SIG-M5 treated with dmso at 0.1 percent for 504 hours (cell line): ENCODE measurements around the gene TMEM219.
"Not testable (repeated sequence)": the region's sequence is repeated elsewhere in the genome, so short reads cannot be mapped to it uniquely, and the experiment has no call there.

ENCODE experiments used
- DNase-seq: peaks from one replicate; lab custom pipeline; 2025; ENCODE audit not compliant: unreplicated experiment; lab: John Stamatoyannopoulos, UW

The TMEM219 gene, protein sequence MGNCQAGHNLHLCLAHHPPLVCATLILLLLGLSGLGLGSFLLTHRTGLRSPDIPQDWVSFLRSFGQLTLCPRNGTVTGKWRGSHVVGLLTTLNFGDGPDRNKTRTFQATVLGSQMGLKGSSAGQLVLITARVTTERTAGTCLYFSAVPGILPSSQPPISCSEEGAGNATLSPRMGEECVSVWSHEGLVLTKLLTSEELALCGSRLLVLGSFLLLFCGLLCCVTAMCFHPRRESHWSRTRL

DNA sequence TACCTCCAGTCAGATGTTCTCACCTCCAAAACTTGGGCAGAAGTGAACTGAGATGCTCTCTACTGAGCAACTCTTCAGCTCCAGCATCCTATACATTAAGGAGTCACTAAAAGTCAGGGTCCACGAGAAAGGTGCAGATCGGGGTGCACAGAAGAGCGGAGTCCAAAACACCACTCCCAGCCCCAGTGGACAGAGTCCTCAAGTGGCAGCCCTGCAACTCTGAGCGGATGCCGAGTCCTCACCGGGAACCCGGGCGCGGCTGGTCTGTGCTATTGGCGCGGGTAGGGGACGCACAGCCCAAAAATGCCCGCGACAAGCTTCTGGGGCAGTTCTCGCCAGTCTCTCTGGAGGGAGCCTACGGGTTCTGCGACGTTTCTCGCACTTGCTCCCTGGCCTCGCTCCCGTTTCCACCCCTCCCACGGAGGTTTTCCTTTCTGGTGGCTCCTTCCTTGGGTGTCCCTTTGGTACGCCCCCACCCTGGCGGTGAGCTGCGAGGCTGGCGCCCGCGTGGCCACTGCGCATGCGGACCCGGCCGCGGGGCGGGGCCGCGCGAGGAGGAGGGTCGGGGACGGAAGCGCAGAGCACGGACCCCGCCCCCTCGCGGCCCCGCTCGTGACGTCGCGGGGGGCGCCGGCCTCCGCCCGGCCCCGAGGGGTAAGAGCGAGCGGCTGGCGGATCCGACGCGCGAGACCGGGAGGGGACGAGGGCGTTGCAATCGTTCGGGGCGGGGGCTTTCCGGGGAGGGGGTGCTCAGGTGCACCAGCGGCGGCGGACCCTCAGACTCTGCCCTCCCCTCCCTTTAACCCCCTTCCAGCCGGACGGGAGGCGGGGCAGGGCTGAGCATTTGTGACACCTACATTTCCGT, at the start of gene TMEM219:
TMEM219 (plus strand) TSS at position 601 of the 865 bp plus-strand sequence. CDS start 1,065 bp downstream, outside the sequence.
- DNase-seq, result peak; percentile 77

DNA sequence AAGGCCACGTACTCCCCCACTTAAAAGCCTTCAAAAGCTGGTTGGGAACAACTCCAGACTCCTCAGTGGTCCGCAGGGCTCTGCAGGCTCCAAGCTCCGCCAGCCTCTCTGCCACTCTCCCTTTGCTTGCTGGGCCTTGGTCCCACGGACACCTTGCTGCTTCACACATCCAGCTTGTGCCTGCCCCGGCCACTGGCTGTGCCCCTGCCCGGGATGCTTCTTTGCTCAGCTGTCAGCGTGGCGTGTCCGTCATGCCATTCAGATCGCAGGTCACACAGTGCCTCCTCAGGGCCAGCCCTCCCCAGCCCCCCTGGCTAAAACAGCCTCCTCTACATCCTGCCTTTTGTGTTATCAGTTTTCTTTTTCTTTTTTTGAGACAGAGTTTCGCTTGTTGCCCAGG, 49.8 kb upstream of the TMEM219 start:
- DNase-seq, result no peak

GRCh38 chr16:29913514-29913913, 48.4 kb upstream of the TMEM219 start:
- no peak for DNase-seq

DNA sequence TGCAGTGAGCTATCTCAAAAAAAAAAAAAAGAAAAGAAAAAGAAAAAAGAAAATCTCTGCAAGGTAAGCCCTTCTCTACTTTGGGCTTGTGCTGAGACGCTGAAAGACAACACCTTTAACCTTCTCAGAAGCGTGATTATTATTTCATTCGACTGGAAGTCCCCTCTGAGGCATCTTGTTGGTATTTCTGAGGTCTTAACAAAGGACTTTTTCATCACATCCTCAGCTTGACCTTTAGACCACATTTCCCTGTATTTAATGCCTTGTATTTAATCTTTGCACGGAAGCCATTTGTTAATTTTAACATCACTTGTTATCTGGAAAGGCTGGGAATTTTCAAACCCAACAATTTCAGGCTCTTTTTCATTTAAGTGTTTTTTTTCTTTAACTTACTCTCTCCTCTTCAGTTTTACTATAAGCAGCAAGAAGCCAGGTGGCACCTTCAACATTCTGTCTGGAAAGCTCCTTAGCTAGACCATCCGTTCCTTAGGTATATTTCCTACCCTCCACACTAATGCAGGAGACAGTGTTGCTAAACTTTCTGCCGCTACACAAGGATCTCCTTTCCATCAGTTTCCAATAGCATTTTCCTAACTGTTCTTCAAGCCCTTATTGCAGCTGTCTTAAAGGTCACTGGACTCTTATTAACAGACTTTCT, 46.2 kb upstream of the TMEM219 start:
- no peak for DNase-seq

GRCh38 chr16:29916979-29917378, 44.9 kb upstream of the TMEM219 start:
- DNase-seq, result no peak

- DNase-seq, result no peak
Measured at GRCh38 chr16:29920288-29921033, 41.4 kb upstream of the TMEM219 start.

- no peak for DNase-seq
Measured at GRCh38 chr16:29921034-29921385, 40.9 kb upstream of the TMEM219 start.

- no peak for DNase-seq
Measured at GRCh38 chr16:29922326-29922725, 39.6 kb upstream of the TMEM219 start.

- DNase-seq, result no peak
Measured at GRCh38 chr16:29922986-29923501, 38.8 kb upstream of the TMEM219 start.

GRCh38 chr16:29925105-29925756, 36.6 kb upstream of the TMEM219 start:
- no peak for DNase-seq

DNA sequence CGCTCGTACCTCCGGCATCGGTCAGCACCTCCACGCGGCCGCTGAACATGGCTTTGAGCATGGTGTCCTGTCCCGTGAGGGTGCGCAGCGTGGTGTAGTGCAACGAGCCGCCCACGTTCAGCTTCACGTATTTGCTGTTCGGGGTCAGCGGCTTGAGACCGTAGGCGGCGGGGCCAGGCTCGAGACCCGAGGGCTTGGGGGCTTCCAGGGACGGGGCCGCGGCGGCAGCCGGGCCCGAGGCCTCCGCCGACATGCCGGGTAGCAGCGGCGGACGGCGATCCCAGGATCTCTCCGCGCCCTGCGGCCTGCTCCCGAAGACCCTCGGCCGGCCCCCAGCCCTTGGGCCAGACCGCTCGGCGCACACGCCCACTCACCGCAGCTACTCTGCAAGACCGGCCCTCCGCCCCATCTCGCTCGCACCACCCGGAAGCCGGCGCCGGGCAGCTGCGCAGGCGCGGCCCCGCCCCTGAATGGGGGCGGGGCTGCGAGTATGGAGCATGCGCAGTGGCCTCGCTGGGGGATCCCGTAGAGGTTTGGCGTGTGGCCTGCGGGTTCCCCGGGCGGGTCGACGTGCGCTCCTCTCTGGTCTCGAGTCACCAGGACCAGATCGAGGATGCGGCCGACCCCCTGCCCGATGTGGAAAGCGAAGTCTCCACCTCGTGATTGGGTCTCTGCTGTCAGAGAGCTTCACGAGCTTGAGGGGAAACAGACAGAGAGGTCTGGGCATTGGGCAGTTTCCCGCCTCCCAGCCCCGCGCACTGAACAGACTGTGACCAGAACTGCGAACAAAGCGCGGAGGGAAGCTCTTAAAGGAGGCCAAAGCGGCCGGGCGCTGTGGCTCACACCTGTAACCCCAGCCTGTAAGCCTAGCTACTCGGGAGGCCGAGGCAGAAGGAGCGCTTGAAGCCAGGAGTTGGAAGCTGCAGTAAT, 35.8 kb upstream of the TMEM219 start, which contains the start of gene KCTD13:
KCTD13 (minus strand) TSS at position 446 of the 930 bp plus-strand sequence; CDS start at position 253, 193 bp downstream.
- DNase-seq, result peak; percentile 70

DNA sequence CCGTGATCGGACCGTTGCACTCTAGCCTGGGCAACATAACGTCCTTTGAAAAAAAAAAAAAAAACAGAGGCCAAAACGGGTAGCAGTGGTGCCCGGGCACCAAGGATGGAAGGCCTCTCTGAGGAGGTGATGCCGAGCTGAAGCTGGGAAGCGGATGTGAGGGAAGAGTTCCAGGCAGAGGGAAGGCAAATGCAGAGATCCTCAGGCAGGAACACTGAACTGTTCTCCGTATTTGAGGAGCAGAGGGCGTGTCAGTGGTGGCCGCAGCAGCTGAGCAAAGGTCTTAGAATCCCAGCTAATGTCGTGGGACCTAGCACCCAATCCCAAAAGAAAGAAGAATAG, 35.2 kb upstream of the TMEM219 start:
- no peak for DNase-seq

DNA sequence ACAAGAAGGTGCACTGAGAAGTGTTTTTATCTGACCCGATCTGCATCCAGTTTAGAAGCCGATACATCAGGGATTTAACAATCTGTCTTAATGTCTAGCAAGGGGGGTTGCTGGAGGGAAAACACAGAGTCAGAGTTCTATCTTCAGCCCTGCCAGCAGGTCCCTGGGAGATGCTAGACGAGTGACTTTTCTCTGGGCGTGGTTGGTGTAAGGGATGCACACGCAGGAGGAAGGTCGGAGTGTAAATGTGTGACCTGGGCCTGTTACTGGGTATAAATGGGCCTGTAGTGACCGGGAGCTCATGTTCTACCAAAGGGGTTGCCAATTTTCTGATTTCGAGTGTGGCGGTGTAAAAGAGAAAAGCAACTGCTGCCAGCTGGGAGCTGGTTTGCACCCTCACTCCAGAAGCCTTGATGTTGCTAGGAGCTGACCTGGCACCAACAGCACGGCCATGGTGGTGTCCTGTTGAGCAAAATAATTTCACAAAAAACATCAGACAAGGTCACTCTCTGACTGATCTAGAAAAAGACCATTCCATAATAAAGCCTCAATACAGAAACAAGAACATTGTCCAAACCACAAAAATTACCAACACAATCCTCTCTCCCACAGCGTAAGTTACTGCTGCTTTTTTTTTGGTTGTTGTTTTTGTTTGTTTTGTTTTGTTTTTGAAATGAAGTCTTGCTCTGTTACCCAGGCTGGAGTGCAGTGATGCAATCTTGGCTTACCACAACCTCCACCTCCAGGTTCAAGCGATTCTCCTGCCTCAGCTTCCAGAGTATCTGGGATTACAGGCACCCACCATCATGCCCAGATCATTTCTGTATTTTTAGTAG, 34.6 kb upstream of the TMEM219 start:
- DNase-seq, result no peak

DNA sequence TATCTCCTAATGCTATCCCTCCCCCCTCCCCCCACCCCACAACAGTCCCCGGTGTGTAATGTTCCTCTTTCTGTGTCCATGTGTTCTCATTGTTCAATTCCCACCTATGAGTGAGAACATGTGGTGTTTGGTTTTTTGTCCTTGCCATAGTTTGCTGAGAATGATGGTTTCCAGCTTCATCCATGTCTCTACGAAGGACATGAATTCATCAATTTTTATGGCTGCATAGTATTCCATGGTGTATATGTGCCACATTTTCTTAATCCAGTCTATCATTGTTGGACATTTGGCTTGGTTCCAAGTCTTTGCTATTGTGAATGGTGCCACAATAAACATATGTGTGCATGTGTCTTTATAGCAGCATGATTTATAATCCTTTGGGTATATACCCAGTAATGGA, 30.1 kb upstream of the TMEM219 start:
- DNase-seq, result not testable (repeated sequence)

DNA sequence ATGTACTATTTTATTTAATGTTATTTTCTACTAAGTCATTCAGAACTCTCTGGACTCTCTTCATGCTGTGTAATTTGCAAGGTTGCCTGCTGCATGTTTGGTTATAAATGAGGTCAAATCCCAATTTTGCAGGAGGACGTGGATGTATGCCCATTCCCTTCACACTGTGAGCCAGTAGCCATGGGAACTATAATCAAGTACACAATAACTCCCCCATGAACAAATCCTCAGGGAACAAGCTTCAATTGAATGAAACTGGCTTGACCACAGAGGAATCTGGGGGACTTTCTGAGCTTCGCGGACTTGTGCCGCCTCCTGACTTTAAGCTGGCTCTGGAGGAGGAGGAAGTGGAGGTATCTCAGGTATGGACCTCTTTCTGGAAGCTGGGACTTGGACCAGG, 21.2 kb upstream of the TMEM219 start:
- no peak for DNase-seq

- peak; percentile 73 for DNase-seq
Measured at GRCh38 chr16:29943846-29944799, 17.8 kb upstream of the TMEM219 start.

DNA sequence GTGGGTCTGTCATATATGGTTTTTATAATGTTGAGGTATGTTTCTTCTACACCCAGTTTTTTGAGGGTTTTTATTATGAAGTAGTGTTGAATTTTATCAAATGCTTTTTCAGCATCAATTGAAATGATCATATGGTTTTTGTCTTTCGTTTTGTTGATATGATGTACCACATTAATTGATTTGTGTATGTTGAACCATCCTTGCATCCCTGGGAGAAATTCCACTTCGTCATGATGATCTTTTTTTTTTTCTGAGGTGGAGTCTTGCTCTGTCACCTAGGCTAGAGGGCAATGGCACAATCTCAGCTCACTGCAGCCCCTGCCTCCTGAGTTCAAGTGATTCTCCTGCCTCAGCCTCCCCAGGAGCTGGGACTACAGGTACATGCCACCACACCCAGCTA, 14.0 kb upstream of the TMEM219 start:
- no peak for DNase-seq
